ENCODE data around the gene STOX2. TPM values are rescaled to one million over a fixed set of nuclear protein-coding genes. Genes with fewer than 3 reads are reported as not detected.
A peak's percentile ranks its signal among the peaks of the same experiment; 100 is the strongest.

Gene STOX2, protein sequence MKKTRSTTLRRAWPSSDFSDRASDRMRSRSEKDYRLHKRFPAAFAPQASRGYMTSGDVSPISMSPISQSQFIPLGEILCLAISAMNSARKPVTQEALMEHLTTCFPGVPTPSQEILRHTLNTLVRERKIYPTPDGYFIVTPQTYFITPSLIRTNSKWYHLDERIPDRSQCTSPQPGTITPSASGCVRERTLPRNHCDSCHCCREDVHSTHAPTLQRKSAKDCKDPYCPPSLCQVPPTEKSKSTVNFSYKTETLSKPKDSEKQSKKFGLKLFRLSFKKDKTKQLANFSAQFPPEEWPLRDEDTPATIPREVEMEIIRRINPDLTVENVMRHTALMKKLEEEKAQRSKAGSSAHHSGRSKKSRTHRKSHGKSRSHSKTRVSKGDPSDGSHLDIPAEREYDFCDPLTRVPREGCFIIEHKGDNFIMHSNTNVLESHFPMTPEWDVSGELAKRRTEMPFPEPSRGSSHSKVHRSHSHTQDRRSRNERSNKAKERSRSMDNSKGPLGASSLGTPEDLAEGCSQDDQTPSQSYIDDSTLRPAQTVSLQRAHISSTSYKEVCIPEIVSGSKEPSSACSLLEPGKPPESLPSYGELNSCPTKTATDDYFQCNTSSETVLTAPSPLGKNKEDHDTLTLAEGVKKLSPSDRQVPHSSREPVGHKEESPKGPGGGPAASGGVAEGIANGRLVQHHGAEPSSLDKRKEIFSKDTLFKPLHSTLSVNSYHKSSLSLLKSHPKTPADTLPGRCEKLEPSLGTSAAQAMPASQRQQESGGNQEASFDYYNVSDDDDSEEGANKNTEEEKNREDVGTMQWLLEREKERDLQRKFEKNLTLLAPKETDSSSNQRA (N-terminal part only)
- total RNA-seq (7.5 and 7.9 TPM in 2 replicates), polyA plus RNA-seq (6.3 and 9.2 TPM in 2 replicates)

- no peak for TF ChIP-seq EZH2phosphoT487 (IDR thresholded peaks at IDR 0.05; ENCODE audit: low read depth, severe bottlenecking, unreplicated experiment)
- TF ChIP-seq, protein P1, sequence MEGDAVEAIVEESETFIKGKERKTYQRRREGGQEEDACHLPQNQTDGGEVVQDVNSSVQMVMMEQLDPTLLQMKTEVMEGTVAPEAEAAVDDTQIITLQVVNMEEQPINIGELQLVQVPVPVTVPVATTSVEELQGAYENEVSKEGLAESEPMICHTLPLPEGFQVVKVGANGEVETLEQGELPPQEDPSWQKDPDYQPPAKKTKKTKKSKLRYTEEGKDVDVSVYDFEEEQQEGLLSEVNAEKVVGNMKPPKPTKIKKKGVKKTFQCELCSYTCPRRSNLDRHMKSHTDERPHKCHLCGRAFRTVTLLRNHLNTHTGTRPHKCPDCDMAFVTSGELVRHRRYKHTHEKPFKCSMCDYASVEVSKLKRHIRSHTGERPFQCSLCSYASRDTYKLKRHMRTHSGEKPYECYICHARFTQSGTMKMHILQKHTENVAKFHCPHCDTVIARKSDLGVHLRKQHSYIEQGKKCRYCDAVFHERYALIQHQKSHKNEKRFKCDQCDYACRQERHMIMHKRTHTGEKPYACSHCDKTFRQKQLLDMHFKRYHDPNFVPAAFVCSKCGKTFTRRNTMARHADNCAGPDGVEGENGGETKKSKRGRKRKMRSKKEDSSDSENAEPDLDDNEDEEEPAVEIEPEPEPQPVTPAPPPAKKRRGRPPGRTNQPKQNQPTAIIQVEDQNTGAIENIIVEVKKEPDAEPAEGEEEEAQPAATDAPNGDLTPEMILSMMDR (IDR thresholded peaks at IDR 0.05; ENCODE audit: poor library complexity): no peak
- no peak for TF ChIP-seq EZH2 (IDR thresholded peaks at IDR 0.05; ENCODE audit: borderline replicate concordance)
- Histone ChIP-seq H3K4me3 (peak within 1 kb of the TSS; percentile 57), H4K20me1 (ENCODE audit: insufficient read depth, poor library complexity, severe bottlenecking) (no peaks in the 10 kb centered on the region), H3K79me2 (peaks cover 17% of the 10 kb centered on the region), H3K4me2 (peak within 1 kb of the TSS; percentile 95), H3K36me3 (replicated peaks; ENCODE audit: insufficient read depth, low read depth) (no peaks in the 10 kb centered on the region), H3K4me1 (ENCODE audit: insufficient read depth) (no peaks in the 10 kb centered on the region), H3K27me3 (peaks cover 20% of the 10 kb centered on the region), H3K9me3 (ENCODE audit: low read depth) (no peaks in the 10 kb centered on the region), H2AFZ (peak within 1 kb of the TSS; percentile 58), H3K9me2 (replicated peaks; ENCODE audit: insufficient read depth) (no peaks in the 10 kb centered on the region), H3K27ac (peak within 1 kb of the TSS; percentile 28)
- DNase-seq (ENCODE audit: low spot score): peak; percentile 79
- WGBS (ENCODE audit: low lambda C conversion rate, missing lambda C conversion rate): under 1% methylated on average over 39 of the region's 45 CpGs
Measured at GRCh38 chr4:183905081-183905592, at the start of gene STOX2. STOX2 (plus strand) TSS chr4:183905307; CDS start chr4:183906791, 1,484 bp downstream.

GRCh38 chr4:183855323-183856190, 49.5 kb upstream of the STOX2 start:
- DNase-seq (ENCODE audit: low spot score): no peak
- Histone ChIP-seq H4K20me1 (ENCODE audit: insufficient read depth, poor library complexity, severe bottlenecking) (no peaks in the 10 kb centered on the region), H3K4me2 (no peak overlapping the region), H3K4me1 (ENCODE audit: insufficient read depth) (peaks cover 5% of the 10 kb centered on the region), H3K27me3 (no peaks in the 10 kb centered on the region), H3K27ac (no peak overlapping the region), H3K4me3 (no peak overlapping the region), H3K36me3 (replicated peaks; ENCODE audit: insufficient read depth, low read depth) (no peaks in the 10 kb centered on the region), H3K79me2 (no peaks in the 10 kb centered on the region), H3K9me3 (ENCODE audit: low read depth) (no peaks in the 10 kb centered on the region), H3K9me2 (replicated peaks; ENCODE audit: insufficient read depth) (no peaks in the 10 kb centered on the region), H2AFZ (no peak overlapping the region)
- TF ChIP-seq, protein P1 (IDR thresholded peaks at IDR 0.05; ENCODE audit: poor library complexity): no peak
- TF ChIP-seq EZH2phosphoT487 (IDR thresholded peaks at IDR 0.05; ENCODE audit: low read depth, severe bottlenecking, unreplicated experiment) (no peak), EZH2 (IDR thresholded peaks at IDR 0.05; ENCODE audit: borderline replicate concordance) (no peak)
- WGBS (ENCODE audit: low lambda C conversion rate, missing lambda C conversion rate): 66% methylated on average over 14 of the region's 14 CpGs

DNA sequence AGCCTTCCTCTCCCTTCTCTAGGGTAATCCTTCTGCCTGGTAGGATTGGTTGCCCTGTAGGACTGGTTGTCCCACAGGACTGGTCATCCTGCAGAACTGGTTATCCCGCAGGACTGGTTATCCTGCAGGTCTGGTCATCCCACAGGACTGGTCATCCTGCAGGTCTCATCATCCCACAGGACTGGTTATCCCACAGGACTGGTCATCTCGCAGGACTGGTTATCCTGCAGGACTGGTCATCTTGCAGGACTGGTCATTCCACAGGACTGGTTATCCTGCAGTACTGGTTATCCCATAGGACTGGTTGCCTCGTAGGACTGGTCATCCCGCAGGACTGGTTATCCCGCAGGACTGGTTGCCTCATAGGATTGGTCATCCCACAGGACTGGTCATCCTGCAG, 48.1 kb upstream of the STOX2 start:
- H3K4me3 ChIP-seq: no peak overlapping the region
- no peak overlapping the region for H2AFZ ChIP-seq
- H3K27me3 ChIP-seq: no peaks in the 10 kb centered on the region
- no peak overlapping the region for H3K4me2 ChIP-seq
- H3K9me2 ChIP-seq (replicated peaks; ENCODE audit: insufficient read depth): no peaks in the 10 kb centered on the region
- H3K27ac ChIP-seq: no peak overlapping the region
- H3K79me2 ChIP-seq: no peaks in the 10 kb centered on the region
- DNase-seq (ENCODE audit: low spot score): no peak
- no peaks in the 10 kb centered on the region for H3K36me3 ChIP-seq (replicated peaks; ENCODE audit: insufficient read depth, low read depth)
- TF ChIP-seq EZH2 (IDR thresholded peaks at IDR 0.05; ENCODE audit: borderline replicate concordance) (no peak), EZH2phosphoT487 (IDR thresholded peaks at IDR 0.05; ENCODE audit: low read depth, severe bottlenecking, unreplicated experiment) (no peak)
- TF ChIP-seq, protein P1 (IDR thresholded peaks at IDR 0.05; ENCODE audit: poor library complexity): no peak
- no peaks in the 10 kb centered on the region for H4K20me1 ChIP-seq (ENCODE audit: insufficient read depth, poor library complexity, severe bottlenecking)
- no peaks in the 10 kb centered on the region for H3K9me3 ChIP-seq (ENCODE audit: low read depth)
- 67% methylated on average over 5 of the region's 5 CpGs for WGBS (ENCODE audit: low lambda C conversion rate, missing lambda C conversion rate)
- H3K4me1 ChIP-seq (ENCODE audit: insufficient read depth): peaks cover 5% of the 10 kb centered on the region
